Esophagus muscularis mucosa (tissue), 3 donors: ENCODE data around the gene NTPCR.

Source experiments
- POLR2AphosphoS5 ChIP-seq, 2 donors: sonication (generic); formaldehyde crosslinking; IDR thresholded peaks; one replicate each; pipeline ENCODE4 v1.6.1; 2017; ENCODE audit warnings: antibody characterized with exemption in 2 of 2
- TF ChIP-seq, protein P1 (sequence below), 3 experiments: fragments of 200-600 bp in 2 of 3; fragments of 450-650 bp in 1 of 3; sonication (generic) in 2 of 3; IDR thresholded peaks; one replicate each; pipeline ENCODE4 v1.5.1; 2017 to 2019; ENCODE audit warnings: antibody characterized with exemption in 3 of 3, mild to moderate bottlenecking in 2 of 3, moderate library complexity in 1 of 3

DNA sequence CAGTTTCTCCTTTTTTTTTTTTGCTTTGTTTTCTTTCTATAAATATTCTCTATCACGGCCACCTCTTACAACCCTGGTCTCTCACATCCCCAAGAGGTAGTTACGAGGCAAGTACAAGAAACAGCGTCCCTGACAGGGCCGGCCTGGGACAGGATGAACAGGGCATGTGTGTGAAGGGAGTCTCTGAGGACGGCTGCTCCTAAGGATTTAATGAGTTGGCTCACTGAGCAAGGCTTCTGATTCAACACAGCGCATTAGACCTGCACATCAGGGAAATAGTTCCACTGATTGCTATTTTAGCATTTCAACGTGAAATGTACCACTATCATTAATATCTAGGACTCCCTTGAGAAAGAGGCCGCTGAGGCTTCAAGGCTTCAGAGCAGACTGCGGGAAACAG lies 54.0 kb downstream of the NTPCR start:
- TF ChIP-seq POLR2AphosphoS5 (IDR thresholded peaks at IDR 0.05) = no peak
- TF ChIP-seq, protein P1, sequence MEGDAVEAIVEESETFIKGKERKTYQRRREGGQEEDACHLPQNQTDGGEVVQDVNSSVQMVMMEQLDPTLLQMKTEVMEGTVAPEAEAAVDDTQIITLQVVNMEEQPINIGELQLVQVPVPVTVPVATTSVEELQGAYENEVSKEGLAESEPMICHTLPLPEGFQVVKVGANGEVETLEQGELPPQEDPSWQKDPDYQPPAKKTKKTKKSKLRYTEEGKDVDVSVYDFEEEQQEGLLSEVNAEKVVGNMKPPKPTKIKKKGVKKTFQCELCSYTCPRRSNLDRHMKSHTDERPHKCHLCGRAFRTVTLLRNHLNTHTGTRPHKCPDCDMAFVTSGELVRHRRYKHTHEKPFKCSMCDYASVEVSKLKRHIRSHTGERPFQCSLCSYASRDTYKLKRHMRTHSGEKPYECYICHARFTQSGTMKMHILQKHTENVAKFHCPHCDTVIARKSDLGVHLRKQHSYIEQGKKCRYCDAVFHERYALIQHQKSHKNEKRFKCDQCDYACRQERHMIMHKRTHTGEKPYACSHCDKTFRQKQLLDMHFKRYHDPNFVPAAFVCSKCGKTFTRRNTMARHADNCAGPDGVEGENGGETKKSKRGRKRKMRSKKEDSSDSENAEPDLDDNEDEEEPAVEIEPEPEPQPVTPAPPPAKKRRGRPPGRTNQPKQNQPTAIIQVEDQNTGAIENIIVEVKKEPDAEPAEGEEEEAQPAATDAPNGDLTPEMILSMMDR (IDR thresholded peaks at IDR 0.05) = no peak
